ENCODE data around the gene CFAP119.

DNA sequence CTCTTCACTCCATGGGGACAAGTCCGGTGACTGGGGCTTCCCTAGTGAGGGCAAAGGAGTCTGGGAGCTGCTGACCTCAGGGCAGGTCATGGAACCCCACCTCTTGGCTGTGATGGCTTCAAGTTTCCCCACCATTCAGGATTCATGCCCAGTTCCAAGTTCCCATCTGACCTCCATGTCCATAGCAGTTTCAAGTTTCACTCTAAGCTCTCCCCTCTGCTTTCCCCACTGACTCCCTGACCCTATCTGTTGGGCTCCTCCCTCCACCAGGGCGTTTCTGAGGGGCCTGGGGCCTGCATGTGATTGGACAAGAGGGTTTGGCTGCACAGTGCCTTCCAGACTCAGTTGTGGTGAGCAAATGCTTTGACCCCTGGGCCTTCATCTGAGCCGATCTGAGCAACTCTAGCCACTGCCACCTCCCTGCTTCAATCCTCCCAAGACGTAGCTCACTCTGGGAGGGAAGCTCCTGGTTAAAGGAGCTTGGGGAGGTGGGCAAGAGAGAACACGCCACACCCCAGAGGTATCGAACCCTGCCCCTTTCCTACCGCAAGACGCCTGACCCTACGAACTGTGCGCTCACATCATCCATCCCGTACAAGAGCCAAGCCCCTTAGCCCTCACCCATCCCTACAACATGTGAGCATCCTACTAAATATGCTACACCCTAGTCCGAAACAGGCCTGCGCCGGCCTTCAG, 16.8 kb upstream of the CFAP119 start:
- TF ChIP-seq, protein P1, sequence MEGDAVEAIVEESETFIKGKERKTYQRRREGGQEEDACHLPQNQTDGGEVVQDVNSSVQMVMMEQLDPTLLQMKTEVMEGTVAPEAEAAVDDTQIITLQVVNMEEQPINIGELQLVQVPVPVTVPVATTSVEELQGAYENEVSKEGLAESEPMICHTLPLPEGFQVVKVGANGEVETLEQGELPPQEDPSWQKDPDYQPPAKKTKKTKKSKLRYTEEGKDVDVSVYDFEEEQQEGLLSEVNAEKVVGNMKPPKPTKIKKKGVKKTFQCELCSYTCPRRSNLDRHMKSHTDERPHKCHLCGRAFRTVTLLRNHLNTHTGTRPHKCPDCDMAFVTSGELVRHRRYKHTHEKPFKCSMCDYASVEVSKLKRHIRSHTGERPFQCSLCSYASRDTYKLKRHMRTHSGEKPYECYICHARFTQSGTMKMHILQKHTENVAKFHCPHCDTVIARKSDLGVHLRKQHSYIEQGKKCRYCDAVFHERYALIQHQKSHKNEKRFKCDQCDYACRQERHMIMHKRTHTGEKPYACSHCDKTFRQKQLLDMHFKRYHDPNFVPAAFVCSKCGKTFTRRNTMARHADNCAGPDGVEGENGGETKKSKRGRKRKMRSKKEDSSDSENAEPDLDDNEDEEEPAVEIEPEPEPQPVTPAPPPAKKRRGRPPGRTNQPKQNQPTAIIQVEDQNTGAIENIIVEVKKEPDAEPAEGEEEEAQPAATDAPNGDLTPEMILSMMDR (IDR thresholded peaks at IDR 0.05): no peak
- TF ChIP-seq POLR2AphosphoS5 (IDR thresholded peaks at IDR 0.05): no peak
- no peak for TF ChIP-seq EP300 (IDR thresholded peaks at IDR 0.05)
- TF ChIP-seq POLR2A (IDR thresholded peaks at IDR 0.05): no peak

Data from stomach (tissue), 4 donors.